Transverse colon (tissue), 4 donors: ENCODE data around the gene GRPEL1.

ENCODE experiments used
- POLR2AphosphoS5 ChIP-seq, 3 donors: sonication (generic); formaldehyde crosslinking; IDR thresholded peaks; one replicate each; pipeline ENCODE4 v1.6.1; 2016; ENCODE audit warnings: antibody characterized with exemption in 3 of 3
- TF ChIP-seq, protein P1 (sequence below), 5 experiments: fragments of 200-600 bp in 3 of 5; fragments of 450-650 bp in 2 of 5; sonication (generic) in 3 of 5; IDR thresholded peaks; 1 replicate in 2 of 5; 2 replicates in 3 of 5; pipeline ENCODE4 v1.5.1; 2016 to 2017; ENCODE audit warnings: antibody characterized with exemption in 5 of 5, inconsistent platforms in 3 of 5, mild to moderate bottlenecking in 2 of 5, moderate library complexity in 1 of 5

DNA sequence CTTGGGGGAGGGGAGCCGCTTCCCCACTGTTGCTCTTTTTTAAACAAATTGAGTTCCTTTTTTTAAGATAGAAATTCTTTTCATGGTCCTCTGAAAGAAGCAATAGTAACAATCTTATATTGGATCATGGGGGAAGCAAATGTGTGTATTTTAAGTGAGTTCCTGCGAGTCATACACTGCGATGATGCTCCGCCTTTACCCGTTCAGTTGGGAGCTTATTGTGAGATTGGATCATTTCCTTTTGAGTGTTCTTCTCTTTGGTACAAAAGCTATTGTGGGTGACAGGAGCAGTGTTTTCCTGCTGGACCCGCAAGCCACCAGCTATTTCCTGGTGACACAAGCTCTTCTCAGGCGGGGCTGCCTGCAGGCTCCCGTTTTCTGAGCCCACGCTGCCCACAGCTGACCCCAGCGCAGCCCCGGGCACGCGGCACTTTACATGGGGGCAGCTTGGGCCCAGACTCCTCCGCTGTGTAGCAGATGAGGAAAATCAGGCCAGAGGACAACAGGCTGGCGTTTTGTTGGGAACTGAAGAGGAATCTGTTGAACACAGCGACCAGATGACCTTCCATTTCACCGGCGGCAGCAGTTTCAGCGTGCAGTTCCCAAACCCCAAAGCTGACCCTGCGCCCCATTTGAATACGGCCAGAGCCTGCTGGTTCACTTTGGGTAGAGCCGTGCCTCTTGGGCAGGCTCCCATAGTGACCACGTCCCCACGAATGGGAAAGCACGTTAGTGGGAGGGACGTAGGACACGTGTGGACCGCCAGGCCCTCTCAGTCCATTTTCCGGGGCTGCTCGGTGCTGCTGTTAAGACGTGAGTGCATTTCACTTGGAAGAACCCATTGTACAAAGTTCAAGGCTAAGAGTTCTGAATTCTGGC, 12.5 kb downstream of the GRPEL1 start:
- TF ChIP-seq, protein P1, sequence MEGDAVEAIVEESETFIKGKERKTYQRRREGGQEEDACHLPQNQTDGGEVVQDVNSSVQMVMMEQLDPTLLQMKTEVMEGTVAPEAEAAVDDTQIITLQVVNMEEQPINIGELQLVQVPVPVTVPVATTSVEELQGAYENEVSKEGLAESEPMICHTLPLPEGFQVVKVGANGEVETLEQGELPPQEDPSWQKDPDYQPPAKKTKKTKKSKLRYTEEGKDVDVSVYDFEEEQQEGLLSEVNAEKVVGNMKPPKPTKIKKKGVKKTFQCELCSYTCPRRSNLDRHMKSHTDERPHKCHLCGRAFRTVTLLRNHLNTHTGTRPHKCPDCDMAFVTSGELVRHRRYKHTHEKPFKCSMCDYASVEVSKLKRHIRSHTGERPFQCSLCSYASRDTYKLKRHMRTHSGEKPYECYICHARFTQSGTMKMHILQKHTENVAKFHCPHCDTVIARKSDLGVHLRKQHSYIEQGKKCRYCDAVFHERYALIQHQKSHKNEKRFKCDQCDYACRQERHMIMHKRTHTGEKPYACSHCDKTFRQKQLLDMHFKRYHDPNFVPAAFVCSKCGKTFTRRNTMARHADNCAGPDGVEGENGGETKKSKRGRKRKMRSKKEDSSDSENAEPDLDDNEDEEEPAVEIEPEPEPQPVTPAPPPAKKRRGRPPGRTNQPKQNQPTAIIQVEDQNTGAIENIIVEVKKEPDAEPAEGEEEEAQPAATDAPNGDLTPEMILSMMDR (IDR thresholded peaks at IDR 0.05) = no peak
- TF ChIP-seq POLR2AphosphoS5 (IDR thresholded peaks at IDR 0.05) = no peak
